LNCAP (cell line): ENCODE results near the gene DENND4A.

ENCODE experiments used
- CTCF ChIP-seq: fragments of 450-650 bp; IDR thresholded peaks from 2 replicates; pipeline ENCODE4 v1.5.1; 2017; ENCODE audit warnings: mild to moderate bottlenecking

Gene DENND4A

GRCh38 chr15:65730549-65731172 lies 61.4 kb downstream of the DENND4A start:
- TF ChIP-seq CTCF = no peak

GRCh38 chr15:65724464-65725215 lies 67.5 kb downstream of the DENND4A start:
- no peak for TF ChIP-seq CTCF

- no peak for TF ChIP-seq CTCF
Measured at GRCh38 chr15:65723876-65724275, 68.2 kb downstream of the DENND4A start.

- no peak for TF ChIP-seq CTCF
Measured at GRCh38 chr15:65722191-65722590, 69.9 kb downstream of the DENND4A start.

GRCh38 chr15:65712415-65712814 lies 79.7 kb downstream of the DENND4A start:
- TF ChIP-seq CTCF = no peak

GRCh38 chr15:65695081-65695480 lies 97.0 kb downstream of the DENND4A start:
- no peak for TF ChIP-seq CTCF

GRCh38 chr15:65690778-65691177 lies 101.3 kb downstream of the DENND4A start:
- TF ChIP-seq CTCF = no peak
